NB4 (cell line): ENCODE measurements around the gene STAP2.

Source experiments
- DNase-seq: peaks from one replicate; pipeline ENCODE4 v3.0.0; 2010; ENCODE audit warnings: low read depth
- H3K4me3 ChIP-seq: one replicate; pipeline ENCODE4 v1.5.1; 2011; ENCODE audit warnings: mild to moderate bottlenecking, low read depth, low read length, moderate library complexity
- MAX ChIP-seq: IDR thresholded peaks from 2 replicates; pipeline ENCODE4 v1.6.1; 2011; ENCODE audit warnings: low read depth, low read length
- MYC ChIP-seq: IDR thresholded peaks from 2 replicates; pipeline ENCODE4 v1.6.1; 2011; ENCODE audit warnings: low read depth, low read length
- POLR2A ChIP-seq: IDR thresholded peaks from 2 replicates; pipeline ENCODE4 v1.6.1; 2011; ENCODE audit warnings: mild to moderate bottlenecking; ENCODE audit not compliant: insufficient read length; ENCODE audit errors: extremely low read depth
- TF ChIP-seq, protein P1 (sequence below): IDR thresholded peaks from one replicate; pipeline ENCODE4 v1.5.1; 2012; ENCODE audit warnings: low read depth, low read length

Gene STAP2

GRCh38 chr19:4320419-4320818 lies 18.2 kb downstream of the STAP2 start:
- no peak for DNase-seq
- H3K4me3 ChIP-seq = no peak overlapping the region
- no peak for TF ChIP-seq MAX
- TF ChIP-seq, protein P1, sequence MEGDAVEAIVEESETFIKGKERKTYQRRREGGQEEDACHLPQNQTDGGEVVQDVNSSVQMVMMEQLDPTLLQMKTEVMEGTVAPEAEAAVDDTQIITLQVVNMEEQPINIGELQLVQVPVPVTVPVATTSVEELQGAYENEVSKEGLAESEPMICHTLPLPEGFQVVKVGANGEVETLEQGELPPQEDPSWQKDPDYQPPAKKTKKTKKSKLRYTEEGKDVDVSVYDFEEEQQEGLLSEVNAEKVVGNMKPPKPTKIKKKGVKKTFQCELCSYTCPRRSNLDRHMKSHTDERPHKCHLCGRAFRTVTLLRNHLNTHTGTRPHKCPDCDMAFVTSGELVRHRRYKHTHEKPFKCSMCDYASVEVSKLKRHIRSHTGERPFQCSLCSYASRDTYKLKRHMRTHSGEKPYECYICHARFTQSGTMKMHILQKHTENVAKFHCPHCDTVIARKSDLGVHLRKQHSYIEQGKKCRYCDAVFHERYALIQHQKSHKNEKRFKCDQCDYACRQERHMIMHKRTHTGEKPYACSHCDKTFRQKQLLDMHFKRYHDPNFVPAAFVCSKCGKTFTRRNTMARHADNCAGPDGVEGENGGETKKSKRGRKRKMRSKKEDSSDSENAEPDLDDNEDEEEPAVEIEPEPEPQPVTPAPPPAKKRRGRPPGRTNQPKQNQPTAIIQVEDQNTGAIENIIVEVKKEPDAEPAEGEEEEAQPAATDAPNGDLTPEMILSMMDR = no peak
- TF ChIP-seq POLR2A = no peak
- no peak for TF ChIP-seq MYC

DNA sequence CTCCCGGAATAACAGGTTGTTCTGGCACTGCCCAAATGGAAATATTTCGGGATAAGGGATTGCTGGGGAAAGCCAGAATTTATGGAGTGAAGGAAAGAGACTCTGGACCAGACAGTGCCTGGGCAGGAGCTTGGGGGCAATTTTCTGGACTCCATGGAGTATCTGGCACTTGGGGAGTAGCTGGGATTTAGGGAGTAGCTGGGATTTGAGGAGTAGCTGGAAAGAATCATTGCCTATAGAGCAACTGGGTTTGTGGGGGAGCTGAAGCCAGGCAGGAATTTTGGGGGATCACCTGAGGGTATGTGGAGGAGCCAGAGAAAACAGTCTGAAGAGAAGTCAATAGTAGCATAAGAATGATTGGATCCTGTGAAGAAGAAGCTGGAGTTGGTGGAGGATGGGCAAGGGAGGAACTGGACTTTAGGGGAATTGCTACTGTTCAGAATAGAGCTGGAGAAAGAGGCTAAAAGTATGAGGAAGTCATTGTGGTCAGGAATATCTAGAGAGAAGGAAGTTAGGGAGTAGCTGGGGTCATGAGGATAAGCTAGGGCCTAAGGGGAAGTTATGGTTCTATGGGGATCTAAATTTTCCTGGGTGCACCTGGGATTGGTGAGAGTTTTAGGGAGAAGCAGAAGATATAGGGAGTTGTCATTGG lies 19.4 kb downstream of the STAP2 start:
- H3K4me3 ChIP-seq = no peak overlapping the region
- no peak for DNase-seq
- TF ChIP-seq MYC = no peak
- TF ChIP-seq POLR2A = no peak
- TF ChIP-seq MAX = no peak
- TF ChIP-seq, protein P1 = no peak

GRCh38 chr19:4318460-4318859 lies 20.2 kb downstream of the STAP2 start:
- no peak overlapping the region for H3K4me3 ChIP-seq
- DNase-seq = no peak
- TF ChIP-seq MYC = no peak
- TF ChIP-seq POLR2A = no peak
- TF ChIP-seq, protein P1 = no peak
- TF ChIP-seq MAX = no peak

- no peak overlapping the region for H3K4me3 ChIP-seq
- no peak for DNase-seq
Observed at GRCh38 chr19:4316956-4317355, 21.7 kb downstream of the STAP2 start.

GRCh38 chr19:4313847-4314490 lies 24.7 kb downstream of the STAP2 start:
- H3K4me3 ChIP-seq = no peak overlapping the region
- no peak for DNase-seq
- TF ChIP-seq MAX (no peak), POLR2A (no peak)

More at GRCh38 chr19:4316956-4317355, 21.7 kb downstream of the STAP2 start:
- TF ChIP-seq, protein P1 = no peak
- TF ChIP-seq MAX = no peak
- TF ChIP-seq POLR2A = no peak
- TF ChIP-seq MYC = no peak

DNA sequence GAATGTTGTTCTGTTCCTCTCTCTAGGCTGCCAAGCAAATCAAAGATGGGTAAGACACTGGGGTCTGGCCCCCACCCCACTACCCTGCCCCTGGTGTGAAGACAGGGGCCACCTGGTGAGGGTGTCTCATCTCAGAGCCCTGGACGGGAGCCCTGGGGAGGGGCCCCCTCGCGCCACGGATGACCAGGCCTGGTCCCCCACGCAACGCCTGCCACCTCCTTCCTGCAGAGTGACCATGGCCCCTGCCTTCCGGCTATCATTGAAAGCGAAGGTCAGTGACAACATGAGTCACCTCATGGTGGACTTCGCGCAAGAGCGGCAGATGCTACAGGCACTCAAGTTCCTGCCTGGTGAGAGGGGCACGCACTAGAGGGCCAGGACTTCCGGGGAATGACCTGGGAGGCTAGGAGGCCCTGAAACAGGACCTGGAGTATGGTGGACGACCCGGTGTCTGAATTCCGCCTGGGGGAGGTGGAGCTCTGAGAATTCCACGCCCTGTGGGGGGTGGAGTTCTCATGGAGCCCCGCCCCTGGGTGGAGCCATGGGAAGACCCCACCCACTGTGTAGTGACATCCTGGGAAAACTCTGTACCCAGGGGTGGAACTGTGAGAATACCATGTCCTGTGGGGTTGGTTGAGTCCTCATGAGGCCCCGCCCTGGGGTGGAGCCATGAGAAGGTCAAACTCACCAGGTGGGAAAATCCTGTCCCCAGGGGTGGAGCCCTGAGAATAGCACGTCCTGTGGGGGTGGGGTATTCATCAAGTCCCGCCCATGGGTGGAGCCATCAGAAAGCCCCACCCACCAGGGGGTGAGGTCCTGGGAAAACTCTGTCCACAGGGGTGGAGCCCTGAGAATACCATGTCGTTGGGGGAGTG lies 28.1 kb downstream of the STAP2 start:
- H3K4me3 ChIP-seq = no peak overlapping the region
- TF ChIP-seq POLR2A (no peak), MAX (no peak), MYC (no peak)
- TF ChIP-seq, protein P1 = no peak
- DNase-seq = no peak
